ENCODE data around the gene SURF6.
"Not testable (repeated sequence)": the region's sequence is repeated elsewhere in the genome, so short reads cannot be mapped to it uniquely, and the experiment has no call there.

Gene SURF6

GRCh38 chr9:133335924-133336811 is at the start of gene SURF6:
TSS of gene SURF6 (minus strand) at chr9:133336188. CDS start at chr9:133336132, 56 bp downstream.
- in situ Hi-C loops (cut with MboI; ENCODE audit: low sequenced_read_pairs): no loop called here

- in situ Hi-C loops (cut with MboI; ENCODE audit: low sequenced_read_pairs): no loop called here
Measured at GRCh38 chr9:133385452-133385851, 49.5 kb upstream of the SURF6 start.

- in situ Hi-C loops (cut with MboI; ENCODE audit: low sequenced_read_pairs): no loop called here
Measured at GRCh38 chr9:133384736-133385321, 48.8 kb upstream of the SURF6 start.

- in situ Hi-C loops (cut with MboI; ENCODE audit: low sequenced_read_pairs): no loop called here
Measured at GRCh38 chr9:133383438-133383837, 47.5 kb upstream of the SURF6 start.

GRCh38 chr9:133382507-133383141 is 46.6 kb upstream of the SURF6 start:
- in situ Hi-C loops (cut with MboI; ENCODE audit: low sequenced_read_pairs): no loop called here

GRCh38 chr9:133380734-133381133 is 44.7 kb upstream of the SURF6 start:
- in situ Hi-C loops (cut with MboI; ENCODE audit: low sequenced_read_pairs): no loop called here

GRCh38 chr9:133379153-133380086 is 43.4 kb upstream of the SURF6 start:
- in situ Hi-C loops (cut with MboI; ENCODE audit: low sequenced_read_pairs): no loop called here

- in situ Hi-C loops (cut with MboI; ENCODE audit: low sequenced_read_pairs): no loop called here
Measured at GRCh38 chr9:133378408-133378962, 42.5 kb upstream of the SURF6 start.

- in situ Hi-C loops (cut with MboI; ENCODE audit: low sequenced_read_pairs): no loop called here
Measured at GRCh38 chr9:133377721-133378216, 41.8 kb upstream of the SURF6 start.

GRCh38 chr9:133377280-133377679 is 41.3 kb upstream of the SURF6 start:
- in situ Hi-C loops (cut with MboI; ENCODE audit: low sequenced_read_pairs): not testable (repeated sequence)

GRCh38 chr9:133375724-133376654 is 40.0 kb upstream of the SURF6 start, which contains the start of the genes STKLD1 and SURF4:
TSS of gene STKLD1 (plus strand) at chr9:133376366. CDS start at chr9:133376474, 108 bp downstream.
TSS of gene SURF4 (minus strand) at chr9:133376060. CDS start at chr9:133375969, 91 bp downstream.
- in situ Hi-C loops (cut with MboI; ENCODE audit: low sequenced_read_pairs): no loop called here

- in situ Hi-C loops (cut with MboI; ENCODE audit: low sequenced_read_pairs): no loop called here
Measured at GRCh38 chr9:133375116-133375723, 39.2 kb upstream of the SURF6 start.

- in situ Hi-C loops (cut with MboI; ENCODE audit: low sequenced_read_pairs): no loop called here
Measured at GRCh38 chr9:133374612-133375115, 38.7 kb upstream of the SURF6 start.

GRCh38 chr9:133372144-133372543 is 36.2 kb upstream of the SURF6 start:
- in situ Hi-C loops (cut with MboI; ENCODE audit: low sequenced_read_pairs): no loop called here

GRCh38 chr9:133371261-133371711 is 35.3 kb upstream of the SURF6 start:
- in situ Hi-C loops (cut with MboI; ENCODE audit: low sequenced_read_pairs): no loop called here

GRCh38 chr9:133370685-133371084 is 34.7 kb upstream of the SURF6 start:
- in situ Hi-C loops (cut with MboI; ENCODE audit: low sequenced_read_pairs): no loop called here

GRCh38 chr9:133369933-133370332 is 33.9 kb upstream of the SURF6 start:
- in situ Hi-C loops (cut with MboI; ENCODE audit: low sequenced_read_pairs): no loop called here

GRCh38 chr9:133369422-133369821 is 33.4 kb upstream of the SURF6 start:
- in situ Hi-C loops (cut with MboI; ENCODE audit: low sequenced_read_pairs): no loop called here

All from HL-60/S4 treated with retinoic acid at 250 ng/mL for 4 days and 3 days (cell line).